Germinal center (tissue), 1 donor: Measurements from ENCODE around the gene ALK.

Source experiments
- DNase-seq: peaks from one replicate; pipeline ENCODE4 v3.0.0; 2012; ENCODE audit warnings: mixed read lengths, low spot score

ALK gene

DNA sequence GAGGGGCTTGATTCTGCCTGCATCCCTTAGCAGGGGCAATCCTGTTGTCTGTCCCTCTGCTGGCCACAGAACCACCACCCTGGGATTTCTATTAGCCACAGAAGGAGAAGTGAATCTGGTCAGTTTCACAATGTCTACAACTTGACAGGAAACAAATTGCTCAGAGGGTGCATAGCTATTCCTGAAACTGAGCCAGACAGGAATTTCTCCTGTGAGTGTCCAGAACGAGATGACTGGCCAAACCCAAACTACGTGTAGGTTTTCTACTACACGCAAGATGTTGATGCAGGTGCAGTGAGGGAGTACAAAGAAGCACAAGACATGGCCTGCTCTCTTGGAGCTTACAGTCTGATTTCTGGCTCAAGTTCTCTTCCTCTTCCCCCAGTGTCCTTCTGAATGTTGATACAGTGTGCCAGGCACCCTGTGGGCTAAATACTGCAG lies 604.3 kb downstream of the ALK start:
- no peak for DNase-seq

DNA sequence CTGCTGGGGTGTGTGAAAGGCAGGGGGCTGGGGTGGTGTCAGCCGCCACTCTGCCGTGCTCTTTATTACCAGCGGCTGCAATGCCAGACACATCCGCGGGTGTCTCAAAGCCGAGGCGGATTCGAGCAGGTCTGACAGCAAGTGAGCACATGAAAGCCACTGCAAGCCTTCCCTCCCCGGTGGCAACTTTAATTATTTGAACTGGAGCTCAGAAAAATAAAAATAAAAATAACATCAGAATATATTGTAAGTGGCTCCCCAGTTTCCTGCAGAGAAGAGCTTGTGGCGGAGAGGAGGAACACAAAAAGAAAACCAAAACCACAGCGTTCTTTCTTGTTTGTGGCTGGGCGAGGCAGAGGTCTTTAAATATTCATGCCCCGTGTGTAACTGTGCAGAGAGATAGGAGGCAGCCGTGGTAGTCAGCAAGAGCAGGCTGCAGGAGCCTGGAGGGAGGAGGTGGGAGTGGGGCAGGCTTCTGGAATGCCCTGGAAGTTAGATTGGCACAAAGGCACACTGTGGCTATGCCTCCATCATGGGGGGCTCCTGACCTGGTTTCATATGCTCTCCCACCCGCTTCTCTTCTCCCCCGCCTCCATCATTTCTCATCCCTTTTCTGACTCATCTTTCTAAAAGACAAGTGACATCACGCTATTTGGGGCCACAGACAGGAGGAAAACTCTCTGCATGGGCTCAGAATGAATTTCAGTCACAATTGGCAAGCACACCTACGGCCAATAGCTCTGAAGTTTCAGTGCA lies 606.4 kb downstream of the ALK start:
- DNase-seq = peak; percentile 47

DNA sequence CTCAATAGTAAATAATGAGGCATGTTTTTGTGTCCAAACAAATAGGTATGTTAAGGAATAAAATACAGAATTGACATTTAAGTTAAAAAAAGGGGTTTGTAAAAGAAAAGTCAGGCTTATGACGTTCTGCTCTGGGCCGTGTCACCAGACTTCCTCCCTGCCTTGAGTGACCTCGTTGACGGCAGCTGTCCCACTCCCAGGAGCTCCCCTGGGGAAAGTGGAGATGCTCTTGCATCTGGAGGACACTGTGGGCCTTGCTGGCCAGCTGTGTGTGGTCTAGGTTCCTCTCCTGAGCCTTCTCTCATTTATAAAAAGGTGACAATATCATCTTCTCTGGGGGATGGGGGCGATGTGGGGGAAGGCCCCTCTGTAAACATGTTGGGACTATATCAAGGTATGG lies 609.9 kb downstream of the ALK start:
- no peak for DNase-seq

DNA sequence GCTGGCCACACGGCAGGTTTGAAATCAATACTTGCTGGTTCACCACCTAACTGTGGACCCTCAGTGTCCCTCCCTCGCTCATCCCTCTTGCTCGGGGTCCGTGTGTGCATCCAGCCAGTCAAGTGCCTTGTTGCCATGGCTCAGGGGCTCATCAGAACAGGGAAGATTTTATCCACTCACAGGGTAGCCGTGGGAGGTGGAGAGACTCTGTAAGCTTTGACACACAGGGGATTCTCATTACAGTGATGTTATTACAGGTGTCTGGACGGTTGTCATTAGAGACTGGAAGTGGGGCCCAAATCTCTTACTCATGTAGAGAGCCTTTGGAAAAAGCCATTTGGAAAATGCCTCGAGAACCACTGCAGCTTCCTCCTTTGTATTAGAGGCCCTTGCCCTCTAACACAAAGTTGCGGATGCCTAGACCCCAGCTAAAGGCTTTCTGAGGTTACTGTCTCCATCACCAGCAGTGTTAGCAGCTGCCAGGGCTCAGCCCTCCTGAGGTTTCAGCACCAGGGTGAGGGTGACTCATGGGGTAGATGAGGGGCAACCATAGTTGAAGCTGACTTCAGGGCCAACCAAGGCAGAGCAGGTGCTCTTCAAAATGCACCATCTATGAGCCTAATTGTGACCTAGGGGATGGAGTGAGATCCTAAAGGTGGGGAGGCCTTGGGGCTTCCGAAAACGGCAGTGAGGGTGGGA lies 610.6 kb downstream of the ALK start:
- DNase-seq = no peak

DNA sequence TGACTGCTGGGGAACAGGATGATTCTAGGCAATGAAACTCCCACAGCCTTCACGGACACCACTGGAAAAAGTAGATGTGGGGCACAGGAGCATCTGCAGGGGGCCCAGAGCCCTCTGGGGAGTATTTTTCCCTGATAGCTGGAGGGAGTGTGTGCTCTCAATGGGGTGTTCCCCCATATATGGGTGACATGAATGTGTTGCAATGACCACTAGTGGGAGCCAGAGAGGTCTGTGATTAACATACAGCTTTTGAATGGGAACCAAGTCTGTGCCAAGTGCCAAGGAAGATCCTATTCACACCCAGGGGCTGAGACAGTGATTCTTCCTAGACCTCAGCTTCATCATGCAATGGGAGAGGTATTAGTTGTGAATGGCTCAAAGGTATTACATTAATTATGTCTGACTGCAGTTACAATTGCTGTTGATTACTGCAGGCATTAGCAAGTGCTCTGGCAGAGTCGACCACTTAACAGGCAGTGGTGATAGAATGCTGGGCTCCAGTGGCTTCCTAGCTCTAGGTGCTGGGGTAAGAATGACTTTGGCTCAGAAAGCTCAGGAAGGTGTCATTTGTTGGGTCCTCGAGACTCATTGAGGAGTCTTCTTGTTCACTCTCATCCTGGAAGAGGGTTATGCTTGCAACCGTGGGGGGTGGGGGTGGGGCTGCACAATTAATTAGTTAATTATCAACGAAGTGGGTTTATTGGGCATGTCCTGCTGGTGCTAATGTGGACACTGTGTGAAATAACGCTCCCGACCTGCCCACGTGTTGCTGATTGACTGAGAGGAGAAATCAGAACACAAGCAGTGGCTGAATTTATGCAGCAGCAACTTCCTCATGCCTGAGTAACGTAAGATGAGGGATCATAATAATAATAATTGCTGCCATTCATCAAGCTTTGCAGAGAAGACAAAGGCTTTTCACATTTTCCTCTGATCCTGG lies 612.0 kb downstream of the ALK start:
- peak; percentile 64 for DNase-seq

DNA sequence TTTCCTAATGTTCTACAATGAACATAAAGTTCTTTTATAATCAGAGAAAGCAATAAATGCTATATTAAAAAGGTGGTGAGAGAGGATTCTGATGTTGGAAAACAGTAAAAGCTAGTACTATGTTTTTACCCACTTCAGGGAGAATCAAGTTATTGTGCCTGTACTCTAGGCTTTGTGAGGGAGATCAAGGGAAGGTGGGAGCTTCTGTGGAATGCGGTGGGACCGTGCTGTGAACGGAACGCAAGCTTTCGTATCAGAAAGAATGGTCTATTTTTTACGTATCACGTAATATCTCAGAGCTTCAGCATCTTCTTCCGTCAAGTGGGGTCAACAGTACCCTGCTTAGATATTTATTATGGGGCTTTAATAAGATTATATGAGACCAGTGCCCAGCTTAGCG lies 613.0 kb downstream of the ALK start:
- DNase-seq = no peak

DNA sequence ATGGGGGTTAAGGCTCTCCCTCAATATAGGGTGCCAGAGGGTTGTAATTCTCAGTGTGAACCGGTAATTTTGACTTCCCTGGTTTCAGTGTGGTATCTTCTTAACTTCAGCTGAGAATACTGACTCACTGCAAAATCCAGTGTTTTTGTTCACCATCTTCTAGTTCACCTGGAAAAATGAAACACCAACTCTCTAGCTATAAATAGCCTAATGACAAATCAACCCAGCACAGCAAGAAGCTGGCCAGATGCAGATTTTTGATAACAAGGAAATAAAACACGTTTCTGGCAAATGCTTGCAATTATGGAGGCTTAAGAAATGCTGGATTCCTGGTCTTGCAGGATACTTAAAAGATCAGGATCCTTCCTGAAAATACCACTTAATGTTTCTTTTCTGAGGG lies 613.9 kb downstream of the ALK start:
- DNase-seq = no peak

DNA sequence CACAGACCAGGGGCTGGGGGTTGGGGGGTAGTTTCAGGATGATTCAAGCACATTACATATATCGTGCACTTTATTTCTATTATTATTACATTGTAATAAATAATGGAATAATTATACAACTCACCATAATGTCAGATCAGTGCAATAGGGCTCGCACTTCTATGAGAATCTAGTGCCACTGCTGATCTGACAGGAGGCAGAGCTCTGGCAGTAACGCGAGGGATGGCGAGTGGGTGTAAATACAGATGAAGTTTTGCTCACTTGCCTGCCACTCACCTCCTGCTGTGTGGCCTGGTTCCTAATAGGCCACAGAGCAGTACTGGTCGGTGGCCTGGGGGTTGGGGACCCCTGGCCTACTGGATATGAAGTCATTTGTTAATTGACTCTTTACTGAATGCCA lies 615.6 kb downstream of the ALK start:
- no peak for DNase-seq

DNA sequence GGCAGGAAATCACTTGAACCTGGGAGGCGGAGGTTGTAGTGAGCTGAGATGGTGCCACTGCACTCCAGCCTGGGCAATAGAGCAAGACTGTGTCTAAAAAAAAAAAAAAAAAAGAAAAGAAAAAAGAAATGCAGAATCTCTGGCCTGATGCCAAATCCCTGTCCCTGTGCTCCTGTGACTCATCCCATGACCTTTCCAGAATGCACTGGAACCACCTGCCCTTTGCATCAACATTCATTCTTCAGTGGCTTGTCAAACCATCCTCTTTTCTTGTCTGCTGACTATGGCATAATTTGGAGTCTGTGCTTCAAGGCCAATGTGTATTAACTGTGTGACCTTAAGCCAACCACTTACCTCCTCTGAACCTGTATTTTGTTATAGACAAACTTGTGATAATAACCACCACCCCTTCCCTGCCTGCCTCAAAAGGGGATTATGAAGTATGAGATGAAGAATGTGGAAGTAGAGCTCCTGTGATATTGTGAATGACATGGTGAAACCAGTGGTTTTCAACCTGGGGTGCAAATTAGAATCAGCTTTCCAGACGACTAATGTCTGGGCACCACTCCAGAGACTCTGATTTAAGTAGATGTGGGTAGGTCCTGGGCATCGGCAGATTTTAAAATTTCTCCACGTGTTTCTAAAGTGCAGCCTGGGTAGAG lies 616.9 kb downstream of the ALK start:
- DNase-seq = no peak

DNA sequence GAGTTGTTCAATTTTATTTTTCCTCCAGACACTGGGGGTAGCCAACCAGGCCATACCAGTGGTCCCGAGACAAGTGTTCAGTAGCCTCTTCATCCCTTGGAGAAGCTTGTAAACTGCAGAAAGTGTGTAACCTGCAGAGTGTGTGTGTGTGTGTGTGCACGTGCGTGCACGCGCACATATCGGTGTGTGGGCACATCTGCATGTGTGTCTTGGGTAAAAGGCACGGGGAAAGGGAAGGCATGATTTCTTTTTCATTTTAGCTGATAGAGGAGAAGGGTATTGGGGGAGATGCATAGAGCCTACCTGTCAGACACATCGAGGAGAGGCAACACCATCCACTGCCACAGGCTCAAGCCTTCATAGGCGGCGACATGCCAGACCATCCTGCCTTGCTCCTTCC lies 624.8 kb downstream of the ALK start:
- DNase-seq = no peak

DNA sequence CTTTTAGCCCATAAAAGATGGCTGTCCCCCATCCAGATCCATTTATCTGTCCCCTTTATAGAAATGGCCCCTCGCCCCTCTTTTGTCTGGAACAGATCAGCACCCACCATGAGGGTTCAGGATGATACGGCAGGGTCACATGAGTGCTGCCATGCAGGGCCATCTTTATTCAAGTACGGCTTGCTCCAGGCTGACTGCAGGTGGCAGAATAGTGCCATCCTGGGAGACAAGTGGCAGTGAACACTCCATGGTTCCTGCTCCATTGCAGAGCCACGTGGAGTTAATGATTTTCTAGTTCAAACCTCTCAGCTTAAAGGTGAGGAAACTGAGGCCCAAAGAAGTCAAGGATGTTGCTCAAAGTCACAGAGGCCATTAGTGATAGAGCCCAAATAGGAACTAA lies 625.5 kb downstream of the ALK start:
- no peak for DNase-seq

DNA sequence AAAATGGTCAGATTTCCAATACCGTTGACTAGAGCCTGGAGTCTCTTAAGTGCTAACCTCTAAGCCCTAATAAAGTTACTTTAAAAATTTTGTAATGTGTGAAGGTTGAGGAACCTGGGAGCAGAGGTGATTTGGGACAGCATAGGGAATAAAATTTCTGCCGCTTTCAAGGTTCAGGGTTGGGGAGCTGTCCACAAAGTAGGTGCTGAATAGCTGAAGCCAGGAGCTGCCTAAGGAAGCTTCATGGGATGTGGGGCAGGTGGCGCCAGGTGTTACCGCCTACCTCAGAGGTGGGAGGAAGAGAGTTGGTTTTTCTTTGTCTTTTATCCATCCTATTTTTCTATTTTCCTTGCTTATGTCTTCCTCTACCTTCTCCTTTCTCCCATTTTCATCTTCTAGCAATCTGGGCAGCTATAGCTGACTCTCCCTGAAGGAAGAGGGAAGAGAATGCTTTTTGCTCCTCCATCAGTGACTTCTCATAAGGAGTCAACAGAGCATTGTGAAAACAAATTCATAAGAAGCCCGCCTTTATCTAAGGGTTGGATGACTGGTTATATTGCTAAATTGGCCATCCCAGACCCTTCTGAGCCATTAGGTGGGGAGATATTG lies 627.5 kb downstream of the ALK start:
- DNase-seq = no peak

DNA sequence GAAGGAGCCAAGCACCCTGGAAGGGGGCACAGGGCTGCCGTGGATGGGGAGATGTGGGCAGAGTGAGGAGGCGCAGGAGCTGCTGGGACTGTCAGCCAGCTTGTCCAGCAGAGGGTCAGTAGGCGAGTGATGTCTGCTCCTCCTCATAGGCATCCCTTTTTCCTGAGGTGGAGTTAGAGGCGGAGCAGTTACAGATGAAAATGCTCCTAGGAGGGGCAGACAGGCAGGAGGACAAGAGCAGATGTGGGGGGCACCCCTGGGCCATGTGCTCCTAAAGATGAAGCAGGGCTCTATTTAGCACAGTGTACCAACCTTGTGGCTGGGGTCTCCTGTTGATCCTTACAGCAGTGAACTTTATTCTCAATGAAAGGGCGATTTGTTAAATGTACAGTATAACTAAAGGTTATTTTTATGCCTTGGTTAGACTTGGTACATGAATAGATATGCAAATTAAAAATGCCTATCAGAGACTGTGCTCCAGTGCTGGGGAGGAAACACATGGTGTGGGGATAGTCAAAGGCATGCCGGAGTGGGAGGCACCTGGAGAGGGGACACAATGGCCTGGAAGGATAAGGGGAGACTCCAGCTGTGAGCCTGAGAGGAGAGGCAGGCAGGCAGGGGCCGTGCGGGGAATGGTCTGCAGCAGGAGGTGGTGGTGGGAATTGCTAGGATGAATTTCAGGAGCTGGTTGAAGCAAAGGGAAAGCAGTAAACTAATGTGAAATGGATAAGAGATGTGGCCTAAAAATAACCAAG lies 630.9 kb downstream of the ALK start:
- no peak for DNase-seq

DNA sequence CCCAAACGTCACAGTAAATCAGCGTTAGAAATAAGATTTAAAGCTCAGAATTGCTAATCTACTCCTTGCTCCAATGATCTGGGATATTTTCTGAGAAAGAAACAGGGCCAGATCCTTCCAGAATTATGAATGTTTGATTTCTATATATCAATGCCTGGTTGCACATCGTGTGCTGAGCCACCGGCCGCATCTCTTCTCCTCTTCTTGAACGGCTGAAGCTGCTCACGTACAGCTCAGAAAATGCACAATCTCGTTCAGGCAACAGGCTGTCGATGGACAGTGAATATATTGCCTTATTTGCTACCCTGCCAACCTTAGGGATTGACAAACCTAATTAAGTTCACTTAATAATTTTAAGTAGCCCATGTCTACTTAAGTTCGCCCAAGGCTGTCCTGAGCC lies 636.7 kb downstream of the ALK start:
- DNase-seq = no peak

DNA sequence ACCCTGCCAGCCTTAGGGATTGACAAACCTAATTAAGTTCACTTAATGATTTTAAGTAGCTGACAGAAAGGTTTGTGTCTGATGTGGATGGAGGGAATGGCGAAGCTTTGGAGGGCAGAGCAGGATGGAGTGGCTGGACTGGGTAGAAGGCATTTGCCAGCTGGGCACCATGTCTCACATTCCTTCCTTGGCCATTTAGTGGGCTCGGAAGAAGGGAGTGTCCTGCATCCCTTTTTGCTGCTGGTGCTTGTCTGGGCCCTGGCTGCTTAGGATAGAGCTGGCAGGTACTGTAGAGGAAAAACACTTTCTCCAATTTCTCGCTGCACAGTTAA lies 639.5 kb downstream of the ALK start:
- no peak for DNase-seq

DNA sequence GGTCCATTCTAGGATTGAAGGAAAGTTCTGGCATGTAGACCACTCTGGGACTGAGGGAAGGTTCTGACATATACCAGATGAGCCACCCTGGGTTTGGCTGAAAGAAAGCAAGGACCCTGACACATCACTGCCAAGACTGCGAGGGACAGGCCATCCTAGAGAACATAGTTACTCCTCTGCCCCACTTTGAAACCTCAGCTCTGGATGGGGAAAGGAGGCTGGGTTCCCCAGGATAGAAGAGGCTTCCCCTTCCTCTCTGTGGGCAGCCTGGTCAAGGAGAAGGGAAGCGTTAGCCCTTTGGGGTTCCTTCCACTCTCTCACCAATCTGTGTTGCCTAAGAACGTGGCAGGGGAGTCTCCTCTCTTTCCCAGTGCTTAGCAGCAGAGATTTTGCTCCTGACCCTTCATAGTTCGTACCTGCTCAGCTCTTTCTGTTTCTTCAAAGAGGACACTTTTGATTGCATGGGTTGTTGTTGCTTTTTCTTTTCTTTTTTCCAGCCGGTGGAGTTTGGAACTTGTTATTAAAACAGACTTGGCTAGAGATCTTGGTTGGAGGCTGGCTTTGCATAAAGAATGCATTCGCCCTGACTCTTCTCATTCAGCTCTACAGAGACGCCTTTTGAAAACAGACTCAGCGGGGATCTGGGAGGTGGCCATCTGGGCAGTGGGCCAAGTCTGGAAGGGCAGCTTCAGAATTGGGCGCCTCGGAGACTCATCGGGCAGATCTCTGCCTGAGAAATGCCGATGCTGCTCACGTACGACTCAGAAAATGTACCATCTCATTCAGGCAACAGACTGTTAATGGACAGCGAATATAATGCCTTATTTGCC lies 640.1 kb downstream of the ALK start:
- no peak for DNase-seq

DNA sequence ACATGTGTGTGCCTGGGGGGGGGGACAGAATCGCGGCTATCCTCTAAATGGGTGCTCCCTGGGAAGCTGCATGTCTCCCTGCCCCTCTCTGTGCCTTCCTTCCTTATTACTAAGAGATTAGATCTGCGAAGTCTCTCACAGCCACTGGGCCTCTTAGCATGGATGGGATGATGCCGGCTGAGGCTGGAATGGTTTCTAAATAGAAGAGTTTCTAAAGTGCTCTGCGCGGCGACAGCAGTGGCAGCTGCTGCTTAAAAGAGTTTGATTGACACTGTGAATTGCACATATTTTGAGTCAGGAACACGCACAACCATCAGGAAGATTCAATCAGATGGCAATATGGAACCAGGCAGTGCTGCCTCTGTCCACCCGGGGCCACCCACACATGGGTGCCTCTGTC lies 642.4 kb downstream of the ALK start:
- DNase-seq = no peak

DNA sequence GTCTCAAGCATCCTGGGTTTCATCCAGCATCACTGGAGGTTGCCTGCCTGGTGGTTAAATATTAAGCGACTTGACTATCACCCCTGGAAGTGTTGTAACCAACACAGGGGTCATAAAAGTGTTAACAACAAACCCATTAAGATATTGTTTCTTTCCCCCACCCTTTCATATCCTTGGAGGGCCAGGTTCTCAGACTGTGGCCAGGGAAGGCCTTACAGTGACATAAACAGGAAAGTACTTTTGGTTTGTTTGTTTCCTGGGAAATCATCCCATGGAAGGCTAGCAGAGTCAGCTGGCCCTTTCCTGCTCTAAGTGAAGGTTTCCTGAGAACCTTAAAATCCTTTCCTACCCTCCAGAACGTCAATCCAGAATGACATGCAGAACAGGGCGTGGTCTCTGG lies 645.2 kb downstream of the ALK start:
- DNase-seq = no peak

DNA sequence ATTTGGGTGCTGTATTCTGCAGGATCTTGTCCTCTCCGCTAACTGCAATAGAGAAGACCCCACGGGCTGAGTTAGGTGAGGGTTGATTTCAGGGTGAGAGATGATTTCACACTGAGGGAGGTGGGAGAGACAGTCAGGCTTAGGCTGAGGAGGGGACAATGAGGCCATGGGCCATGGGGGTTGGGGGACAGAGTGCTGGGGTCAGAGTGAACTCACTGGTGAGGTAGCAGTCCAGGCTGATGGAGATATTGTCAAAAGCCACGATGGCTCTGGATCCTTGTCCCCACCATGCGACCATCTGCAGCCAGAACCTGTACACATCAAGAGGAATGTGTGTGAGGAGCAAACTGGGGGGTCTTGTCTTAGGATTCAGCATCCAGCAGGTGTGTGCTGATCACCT lies 646.2 kb downstream of the ALK start:
- DNase-seq = no peak
